ENCODE results near the gene DPH1. TPM values are rescaled to one million over a fixed set of nuclear protein-coding genes. Genes with fewer than 3 reads are reported as not detected.
A peak's percentile ranks its signal among the peaks of the same experiment; 100 is the strongest.

Gene DPH1
- total RNA-seq, 3 donors from 2014 or later (not counting 1 experiment from before 2014, with no cell fraction given), result 60.2 to 65.2 (median 63.2) TPM

DNA sequence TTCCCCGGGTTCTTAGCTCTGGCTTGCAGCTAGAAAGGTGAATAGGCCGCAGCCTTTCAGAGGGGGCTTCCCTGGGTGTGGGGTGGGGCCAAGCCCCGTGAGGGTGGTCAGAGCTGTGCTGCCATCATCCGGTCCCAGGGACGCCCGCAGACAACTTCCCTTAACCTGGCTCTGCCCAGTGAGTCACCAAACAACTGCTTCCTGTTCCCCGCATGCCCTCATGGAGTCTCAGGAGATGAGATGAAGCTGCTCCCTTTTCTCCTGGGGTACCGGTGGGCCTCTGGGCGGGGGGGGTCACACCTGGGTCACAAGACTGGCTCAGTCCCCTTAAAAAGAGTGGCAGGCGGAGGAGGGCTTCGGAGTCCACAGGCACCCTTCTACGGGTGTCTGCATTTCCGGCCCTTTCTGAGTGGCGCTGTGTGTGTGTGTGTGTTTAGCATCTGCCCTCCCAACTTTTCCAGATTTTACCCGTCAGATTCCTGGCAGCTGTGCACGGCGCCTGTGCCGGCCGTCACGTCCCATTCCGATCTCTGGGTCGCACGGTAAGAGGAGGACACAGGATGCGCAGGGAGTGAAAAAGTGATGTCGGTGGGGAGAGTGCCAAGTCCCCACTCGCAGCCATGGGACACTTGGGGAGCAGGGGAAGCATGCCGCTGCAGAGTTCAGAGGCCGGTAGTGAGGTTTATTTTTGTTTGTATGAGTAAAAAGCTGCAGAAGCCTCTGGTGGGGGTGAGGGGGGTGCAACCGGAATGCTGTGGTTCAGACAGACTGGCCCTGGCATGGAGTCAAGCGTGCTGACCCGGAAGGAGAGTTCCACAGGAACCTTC lies 41.7 kb downstream of the DPH1 start:
- Histone ChIP-seq H3K4me3 (ENCODE audit: low read length) (no peak overlapping the region), H3K36me3 (ENCODE audit: control insufficient read depth, insufficient read depth, low read length) (peaks cover 11% of the 10 kb centered on the region), H3K4me1 (ENCODE audit: control insufficient read depth, insufficient read depth, low read length) (peaks cover 47% of the 10 kb centered on the region), H3K27me3 (ENCODE audit: control insufficient read depth, insufficient read depth, low read length) (no peaks in the 10 kb centered on the region), H3K27ac (ENCODE audit: low read length) (no peak overlapping the region), H3K9me3 (ENCODE audit: control insufficient read depth, insufficient read depth, low read length) (no peaks in the 10 kb centered on the region)
- 91% methylated on average over 31 of the region's 31 CpGs for WGBS (ENCODE audit: insufficient coverage)
- no peaks in the 10 kb centered on the region for H3K36me3 Mint-ChIP-seq
- intact Hi-C loops (cut with micrococcal nuclease), result no loop called here
- H3K9me3 Mint-ChIP-seq, result no peaks in the 10 kb centered on the region
- no peak for ATAC-seq
- DNase-seq, result no peak
- H3K27ac Mint-ChIP-seq, result no peak overlapping the region
- peaks cover 15 to 21% of the 10 kb centered on the region in 2 donors for H3K4me1 Mint-ChIP-seq
- H3K4me3 Mint-ChIP-seq, result no peak overlapping the region
- TF ChIP-seq, protein P1, sequence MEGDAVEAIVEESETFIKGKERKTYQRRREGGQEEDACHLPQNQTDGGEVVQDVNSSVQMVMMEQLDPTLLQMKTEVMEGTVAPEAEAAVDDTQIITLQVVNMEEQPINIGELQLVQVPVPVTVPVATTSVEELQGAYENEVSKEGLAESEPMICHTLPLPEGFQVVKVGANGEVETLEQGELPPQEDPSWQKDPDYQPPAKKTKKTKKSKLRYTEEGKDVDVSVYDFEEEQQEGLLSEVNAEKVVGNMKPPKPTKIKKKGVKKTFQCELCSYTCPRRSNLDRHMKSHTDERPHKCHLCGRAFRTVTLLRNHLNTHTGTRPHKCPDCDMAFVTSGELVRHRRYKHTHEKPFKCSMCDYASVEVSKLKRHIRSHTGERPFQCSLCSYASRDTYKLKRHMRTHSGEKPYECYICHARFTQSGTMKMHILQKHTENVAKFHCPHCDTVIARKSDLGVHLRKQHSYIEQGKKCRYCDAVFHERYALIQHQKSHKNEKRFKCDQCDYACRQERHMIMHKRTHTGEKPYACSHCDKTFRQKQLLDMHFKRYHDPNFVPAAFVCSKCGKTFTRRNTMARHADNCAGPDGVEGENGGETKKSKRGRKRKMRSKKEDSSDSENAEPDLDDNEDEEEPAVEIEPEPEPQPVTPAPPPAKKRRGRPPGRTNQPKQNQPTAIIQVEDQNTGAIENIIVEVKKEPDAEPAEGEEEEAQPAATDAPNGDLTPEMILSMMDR (IDR thresholded peaks at IDR 0.05), result no peak
- no peaks in the 10 kb centered on the region for H3K27me3 Mint-ChIP-seq (ENCODE audit: low read depth in 2 of 2)

DNA sequence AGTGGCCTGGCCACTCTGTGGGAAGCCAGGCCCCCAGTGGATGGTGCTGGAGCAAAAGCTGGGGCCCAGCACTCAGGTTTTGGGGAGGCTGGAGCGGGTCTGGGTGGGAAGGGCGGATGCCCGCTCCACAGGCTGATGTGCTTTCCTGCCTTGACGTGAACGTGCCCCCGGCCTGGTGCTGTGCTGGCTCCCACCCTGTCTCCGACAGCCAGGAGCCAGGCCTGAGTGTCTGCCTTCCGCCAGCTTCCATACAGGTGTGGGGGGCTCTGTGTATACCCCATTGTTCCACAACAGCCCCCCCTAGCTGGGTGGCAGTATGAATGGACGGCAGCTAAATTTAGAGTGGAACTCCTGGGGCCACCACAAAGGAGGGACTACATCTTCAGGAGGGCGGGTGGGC lies 45.0 kb downstream of the DPH1 start:
- Histone ChIP-seq H3K9me3 (ENCODE audit: control insufficient read depth, insufficient read depth, low read length) (no peaks in the 10 kb centered on the region), H3K27me3 (ENCODE audit: control insufficient read depth, insufficient read depth, low read length) (no peaks in the 10 kb centered on the region), H3K4me1 (ENCODE audit: control insufficient read depth, insufficient read depth, low read length) (peaks cover 35% of the 10 kb centered on the region), H3K4me3 (ENCODE audit: low read length) (no peak overlapping the region), H3K27ac (ENCODE audit: low read length) (no peak overlapping the region), H3K36me3 (ENCODE audit: control insufficient read depth, insufficient read depth, low read length) (peaks cover 12% of the 10 kb centered on the region)
- Mint-ChIP-seq H3K4me1 (peaks cover 15 to 20% of the 10 kb centered on the region in 2 donors), H3K9me3 (no peaks in the 10 kb centered on the region), H3K4me3 (no peak overlapping the region), H3K36me3 (no peaks in the 10 kb centered on the region), H3K27ac (peak overlapping the region in 1 of 2 donors; percentile 81), H3K27me3 (ENCODE audit: low read depth in 2 of 2) (no peaks in the 10 kb centered on the region)
- ATAC-seq (no peak), DNase-seq (no peak)
- intact Hi-C loops (cut with micrococcal nuclease), result no loop called here
- TF ChIP-seq, protein P1 (IDR thresholded peaks at IDR 0.05), result no peak
- WGBS (ENCODE audit: insufficient coverage), result 82% methylated on average over 10 of the region's 10 CpGs

DNA sequence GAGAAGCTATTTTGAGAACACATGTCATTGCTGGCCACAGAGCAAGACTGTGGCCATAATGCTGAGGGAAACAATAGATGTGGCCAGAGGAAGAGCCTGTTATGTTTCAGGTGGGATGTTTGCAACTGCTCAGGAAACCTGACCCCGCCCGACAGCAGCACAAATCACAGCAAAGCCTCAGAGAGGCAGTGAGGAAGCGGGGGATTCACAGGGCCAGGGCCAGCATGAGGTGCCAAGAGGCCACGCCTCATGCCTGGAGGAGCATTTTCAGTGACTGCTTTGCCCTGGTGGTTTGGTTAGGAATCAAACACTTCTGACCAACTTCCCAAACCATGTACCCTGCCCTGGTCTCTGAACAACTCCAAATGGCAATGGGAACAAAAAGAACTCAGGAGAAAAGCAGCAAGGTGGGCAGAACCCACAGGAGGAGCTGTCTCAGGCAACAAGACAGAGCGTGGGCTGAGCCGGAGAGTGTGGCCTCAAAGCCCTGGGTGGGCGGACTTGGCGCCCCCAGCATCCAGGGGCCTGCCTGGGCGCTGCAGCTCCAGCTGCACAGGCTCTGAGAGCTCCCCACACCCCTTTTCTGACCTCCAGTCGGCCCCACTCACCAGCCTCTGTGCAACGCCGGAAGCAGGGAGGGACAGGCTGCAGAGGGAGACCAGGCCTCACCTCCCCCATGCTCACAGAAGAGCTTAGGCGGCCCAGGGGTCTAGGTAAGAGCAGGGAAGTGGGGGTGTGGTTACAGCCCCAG lies 45.6 kb downstream of the DPH1 start:
- DNase-seq (no peak), ATAC-seq (peak; percentile 51 to 81 (median 76))
- intact Hi-C loops (cut with micrococcal nuclease), result no loop called here
- no peaks in the 10 kb centered on the region for H3K27me3 ChIP-seq (ENCODE audit: control insufficient read depth, insufficient read depth, low read length)
- Mint-ChIP-seq H3K27ac (peak overlapping the region; percentile 63 to 81), H3K4me3 (peak overlapping the region; percentile 55), H3K4me1 (peaks cover 15 to 20% of the 10 kb centered on the region in 2 donors), H3K36me3 (no peaks in the 10 kb centered on the region), H3K9me3 (no peaks in the 10 kb centered on the region), H3K27me3 (ENCODE audit: low read depth in 2 of 2) (no peaks in the 10 kb centered on the region)
- peaks cover 14% of the 10 kb centered on the region for H3K36me3 ChIP-seq (ENCODE audit: control insufficient read depth, insufficient read depth, low read length)
- H3K27ac ChIP-seq (ENCODE audit: low read length), result peak overlapping the region; percentile 41
- no peak overlapping the region for H3K4me3 ChIP-seq (ENCODE audit: low read length)
- 55% methylated on average over 11 of the region's 13 CpGs for WGBS (ENCODE audit: insufficient coverage)
- TF ChIP-seq, protein P1 (IDR thresholded peaks at IDR 0.05), result no peak
- no peaks in the 10 kb centered on the region for H3K9me3 ChIP-seq (ENCODE audit: control insufficient read depth, insufficient read depth, low read length)
- peaks cover 30% of the 10 kb centered on the region for H3K4me1 ChIP-seq (ENCODE audit: control insufficient read depth, insufficient read depth, low read length)

Measured in natural killer cell (primary cell).